T1000 (cell line): ENCODE data around the gene AKAP8L.
A peak's percentile ranks its signal among the peaks of the same experiment; 100 is the strongest.

Source experiments
- DNase-seq: peaks from one replicate; lab custom pipeline; 2025; ENCODE audit warnings: mixed read lengths; lab: John Stamatoyannopoulos, UW

The AKAP8L gene

DNA sequence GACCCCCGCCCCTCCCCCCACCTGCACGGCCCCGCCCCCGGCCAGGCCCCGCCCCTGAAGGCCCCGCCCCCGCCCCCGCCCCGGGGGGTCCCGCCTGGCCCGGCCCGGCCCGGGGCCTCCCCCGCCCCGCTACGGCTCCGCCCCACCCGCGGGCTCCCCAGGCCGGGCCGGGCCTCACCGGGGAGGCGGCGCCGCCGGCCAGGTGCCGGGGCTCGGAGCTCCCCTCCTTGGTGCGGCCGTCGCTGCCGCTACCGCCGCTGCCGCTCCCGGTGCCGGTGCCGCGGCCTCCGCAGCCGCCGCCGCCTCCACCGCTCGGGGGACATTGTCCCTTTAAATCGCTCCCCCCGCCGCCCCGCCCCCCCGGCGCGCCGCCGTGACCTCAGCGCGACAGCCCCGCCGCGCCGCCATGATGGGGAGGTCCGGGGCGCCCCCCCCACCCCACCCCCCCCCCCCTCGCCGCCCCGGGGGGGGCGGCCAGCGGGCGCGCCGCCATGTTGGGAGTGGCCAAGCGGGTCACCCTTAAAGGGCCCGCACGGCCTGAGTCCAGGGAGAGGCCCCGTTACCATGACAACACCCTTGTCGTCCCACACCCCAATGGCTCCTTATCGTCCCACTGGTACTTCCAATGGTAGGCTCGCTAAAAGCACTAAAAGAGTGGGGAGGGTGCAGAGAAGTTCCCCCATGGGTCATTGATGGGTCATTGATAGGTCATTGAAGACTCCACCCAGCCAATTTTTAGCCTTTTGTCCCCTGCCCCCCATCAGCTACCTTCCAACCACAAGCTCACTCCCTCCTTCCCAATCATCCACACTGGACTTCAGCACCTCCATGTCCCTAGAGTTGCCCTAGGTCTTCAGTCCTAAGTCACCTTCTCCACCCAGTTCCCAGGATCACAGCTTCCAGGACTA, 31.1 kb upstream of the AKAP8L start, which contains the start of gene WIZ:
Gene WIZ, minus strand, starts transcription at position 337 of the 908 bp plus-strand sequence. CDS start 1,649 bp downstream, outside the sequence.
- DNase-seq: peak; percentile 64

DNA sequence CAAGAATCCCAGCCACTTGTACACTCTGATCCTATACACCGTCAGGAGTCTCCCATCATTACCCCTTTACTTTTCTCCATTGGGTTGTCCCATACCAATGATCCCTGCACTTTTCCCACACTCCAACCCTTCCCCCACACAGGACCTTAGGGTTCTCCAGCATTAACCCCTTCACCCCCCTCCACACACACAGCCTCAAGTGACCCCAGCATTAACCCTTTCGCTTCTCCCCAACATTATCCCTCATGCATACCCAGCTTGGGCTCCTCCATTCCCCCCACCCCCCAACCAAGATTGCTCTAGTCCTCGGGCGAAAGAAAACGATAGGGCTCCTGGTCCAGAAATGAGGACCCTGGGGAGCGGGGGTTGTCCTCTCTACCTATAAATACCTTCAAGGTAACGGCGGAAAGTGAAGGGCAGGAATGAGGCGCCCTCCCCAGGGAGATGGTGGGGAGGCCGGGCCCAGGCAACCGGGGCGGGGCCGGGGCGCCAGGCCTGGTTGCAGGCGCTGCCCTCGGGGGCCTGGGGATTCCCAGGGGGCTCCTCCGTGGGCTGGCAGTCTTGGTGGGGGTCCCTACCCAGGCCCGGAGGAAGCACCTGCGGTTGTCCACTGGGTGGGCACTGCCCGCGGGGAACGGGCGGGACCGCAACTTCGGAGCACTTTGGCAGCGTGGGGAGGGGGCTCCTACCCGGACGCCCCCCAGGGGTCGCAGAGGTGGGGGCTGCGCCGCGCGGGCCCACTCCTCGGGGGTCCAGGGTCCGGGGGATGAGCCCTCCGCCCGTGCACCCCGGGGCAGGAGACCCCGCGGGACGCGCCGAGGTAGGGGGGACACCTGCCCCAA, 30.2 kb upstream of the AKAP8L start:
- no peak for DNase-seq

DNA sequence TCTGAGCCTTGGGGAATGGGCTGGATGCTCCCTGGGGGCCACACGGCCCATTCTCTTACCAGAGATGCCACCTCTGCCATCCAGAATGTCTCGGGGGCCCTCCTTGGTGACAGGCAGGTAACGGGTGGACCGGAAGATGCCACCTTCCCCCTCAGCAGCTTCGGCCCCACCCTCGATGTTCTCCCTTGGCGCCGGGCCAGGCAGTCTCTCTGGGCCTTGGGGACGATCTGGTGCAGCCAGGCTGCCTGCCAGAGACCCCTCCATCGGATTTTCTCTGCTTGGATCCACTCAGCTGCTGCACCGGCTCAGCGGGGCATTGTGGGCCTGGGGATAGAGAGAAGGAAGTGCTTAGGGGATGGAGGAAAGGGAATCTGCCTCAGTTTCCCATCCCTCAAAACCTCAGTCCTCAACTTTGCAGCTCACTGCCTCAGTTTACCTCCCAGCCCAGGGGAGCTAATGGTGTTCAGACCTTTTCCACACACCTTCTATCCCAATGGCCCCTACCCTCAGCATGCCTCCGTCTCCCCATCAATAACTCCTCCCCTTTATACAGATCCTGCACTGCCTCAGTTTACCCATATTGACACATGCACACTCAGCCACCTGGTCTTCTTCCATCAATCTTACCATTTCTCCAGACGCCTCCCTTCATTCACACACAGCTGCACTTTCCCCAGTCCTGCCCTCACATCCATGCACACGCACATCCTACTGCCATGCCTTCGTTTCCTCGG, 29.4 kb upstream of the AKAP8L start:
- DNase-seq: no peak

DNA sequence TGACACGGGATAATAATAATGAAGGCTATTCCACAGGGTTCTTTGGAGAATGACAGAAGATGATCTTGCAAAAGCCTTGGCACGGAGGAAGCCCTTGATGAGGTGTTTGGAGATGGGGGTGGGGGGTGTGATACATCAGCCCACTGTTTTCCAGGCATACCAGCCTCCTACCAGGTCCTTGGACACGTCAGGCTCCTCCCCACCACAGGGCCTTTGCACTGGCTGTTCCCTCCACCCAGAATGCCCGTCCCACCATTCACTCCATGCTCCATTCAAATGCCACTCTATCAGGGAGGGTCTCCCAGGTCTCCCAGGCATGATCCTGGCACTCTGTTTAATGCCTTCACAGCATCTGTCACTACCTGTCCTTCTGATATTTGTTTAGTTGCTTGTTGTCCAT, 28.3 kb upstream of the AKAP8L start:
- no peak for DNase-seq

DNA sequence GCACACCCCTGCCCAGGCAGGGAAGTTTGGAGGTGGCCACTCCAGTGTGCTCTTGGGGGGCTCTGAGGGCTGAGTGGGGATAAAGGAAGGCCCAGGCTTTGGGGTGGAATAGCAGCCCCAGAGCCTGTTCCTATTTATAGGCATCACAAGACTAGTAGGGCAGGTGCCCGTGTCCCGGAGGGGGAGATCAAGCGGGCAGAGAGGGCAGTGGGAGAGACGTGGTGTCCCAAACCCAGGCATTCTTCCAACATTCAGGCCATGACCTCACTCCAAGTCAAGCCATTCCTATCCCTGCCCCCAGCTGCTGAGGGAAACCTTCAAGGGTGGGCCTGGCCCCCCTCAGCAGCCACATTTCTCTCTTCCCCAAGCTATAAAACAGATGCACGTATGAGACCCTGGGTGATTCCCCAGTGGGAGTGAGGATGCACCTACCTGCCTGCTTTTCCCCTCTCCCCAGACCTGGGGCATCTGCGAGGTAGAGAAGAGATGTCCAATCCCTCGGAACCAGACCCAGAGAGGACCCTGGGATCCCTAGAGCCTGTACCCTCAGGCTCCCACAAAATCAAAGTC, 27.1 kb upstream of the AKAP8L start:
- DNase-seq: no peak

DNA sequence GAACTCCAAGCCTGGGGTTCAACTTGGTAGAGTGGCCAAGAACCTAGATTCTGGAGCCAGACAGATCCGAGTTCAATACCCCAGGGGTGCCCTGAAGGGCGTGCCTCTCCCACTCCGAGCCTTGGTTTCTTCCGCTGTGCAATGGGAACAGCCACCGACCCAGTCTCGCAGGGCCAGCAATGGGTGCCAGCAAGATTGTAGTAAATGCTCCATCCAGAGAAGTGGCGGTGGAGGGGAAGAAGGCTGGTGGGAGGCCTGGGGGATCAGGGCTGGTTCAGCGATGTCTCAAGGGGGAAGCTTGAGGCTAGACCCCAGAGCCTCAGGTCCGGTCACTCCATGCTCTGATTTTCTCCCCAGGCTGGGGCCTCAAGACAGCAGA, 26.4 kb upstream of the AKAP8L start:
- DNase-seq: no peak

DNA sequence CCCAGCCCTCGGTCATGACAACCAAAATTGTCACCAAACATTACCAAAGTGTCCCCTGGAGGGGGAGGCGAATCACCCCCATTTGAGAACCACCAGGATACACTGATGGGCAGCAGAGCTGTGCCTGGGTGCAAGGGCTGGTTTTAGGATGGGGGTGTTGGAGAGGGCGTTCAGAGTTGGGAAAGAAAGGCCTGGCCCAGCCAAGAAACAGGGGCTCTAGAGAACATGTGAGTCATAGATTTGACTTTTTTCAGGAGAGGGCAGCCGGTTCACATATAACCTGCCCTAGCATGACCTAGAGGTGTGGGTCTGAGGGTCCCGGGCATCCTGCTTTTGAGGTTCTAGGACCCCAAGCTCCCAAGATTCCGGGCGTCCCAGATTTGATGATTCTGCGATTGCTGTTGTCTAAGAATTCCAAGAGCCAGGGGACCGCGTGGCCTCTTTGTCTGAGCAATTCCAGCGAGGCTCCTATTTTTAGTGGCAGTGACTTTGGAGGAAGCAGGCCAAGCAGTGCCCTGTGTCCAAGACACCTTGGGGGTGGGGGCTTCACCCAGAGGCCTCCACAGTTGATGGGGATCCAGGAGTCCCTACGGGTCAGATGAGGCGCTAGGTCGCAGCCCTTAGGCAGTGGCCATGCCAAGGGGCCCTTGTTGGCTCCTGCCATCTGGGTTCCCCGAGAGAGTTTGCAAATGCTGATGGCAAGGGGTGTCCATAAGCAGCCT, 25.9 kb upstream of the AKAP8L start:
- DNase-seq: no peak

DNA sequence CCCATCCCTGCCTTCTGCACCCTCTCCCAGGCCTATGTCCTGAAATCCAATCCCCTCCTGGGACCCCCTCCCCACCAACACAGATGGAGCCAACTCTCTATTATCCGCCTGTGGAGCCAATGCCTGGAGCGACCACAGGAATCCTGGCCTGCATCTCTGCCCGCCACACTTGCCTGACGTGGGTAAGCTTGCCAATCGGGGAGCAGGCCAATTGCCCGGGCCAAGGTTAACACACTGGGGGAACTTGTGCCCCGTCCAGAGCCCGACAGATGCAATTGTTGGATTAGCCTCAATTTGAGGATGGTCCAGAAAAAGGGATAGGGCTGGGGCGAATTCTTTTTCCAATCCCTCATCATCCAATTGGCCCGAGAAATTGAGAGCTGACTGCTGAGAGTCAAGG, 25.1 kb upstream of the AKAP8L start:
- DNase-seq: no peak

DNA sequence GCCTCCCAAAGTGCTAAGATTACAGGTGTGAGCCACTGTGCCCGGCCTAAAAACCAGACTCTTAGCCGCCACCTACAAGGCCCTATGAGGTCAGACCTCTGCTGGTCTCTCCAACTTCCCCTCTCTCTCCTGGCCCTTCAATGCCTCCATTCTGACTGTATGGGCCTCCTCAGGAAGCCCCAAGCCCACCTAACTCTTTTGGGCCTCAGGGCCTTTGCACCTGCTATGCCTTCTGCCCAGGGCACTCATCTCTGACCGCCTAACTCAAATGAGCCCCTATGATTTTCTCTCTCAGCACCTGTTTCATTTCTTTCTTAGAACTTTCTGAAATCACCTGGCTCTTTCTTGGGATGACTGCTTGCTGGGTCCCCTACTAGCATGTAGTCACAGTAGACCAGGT, 24.5 kb upstream of the AKAP8L start:
- no peak for DNase-seq

DNA sequence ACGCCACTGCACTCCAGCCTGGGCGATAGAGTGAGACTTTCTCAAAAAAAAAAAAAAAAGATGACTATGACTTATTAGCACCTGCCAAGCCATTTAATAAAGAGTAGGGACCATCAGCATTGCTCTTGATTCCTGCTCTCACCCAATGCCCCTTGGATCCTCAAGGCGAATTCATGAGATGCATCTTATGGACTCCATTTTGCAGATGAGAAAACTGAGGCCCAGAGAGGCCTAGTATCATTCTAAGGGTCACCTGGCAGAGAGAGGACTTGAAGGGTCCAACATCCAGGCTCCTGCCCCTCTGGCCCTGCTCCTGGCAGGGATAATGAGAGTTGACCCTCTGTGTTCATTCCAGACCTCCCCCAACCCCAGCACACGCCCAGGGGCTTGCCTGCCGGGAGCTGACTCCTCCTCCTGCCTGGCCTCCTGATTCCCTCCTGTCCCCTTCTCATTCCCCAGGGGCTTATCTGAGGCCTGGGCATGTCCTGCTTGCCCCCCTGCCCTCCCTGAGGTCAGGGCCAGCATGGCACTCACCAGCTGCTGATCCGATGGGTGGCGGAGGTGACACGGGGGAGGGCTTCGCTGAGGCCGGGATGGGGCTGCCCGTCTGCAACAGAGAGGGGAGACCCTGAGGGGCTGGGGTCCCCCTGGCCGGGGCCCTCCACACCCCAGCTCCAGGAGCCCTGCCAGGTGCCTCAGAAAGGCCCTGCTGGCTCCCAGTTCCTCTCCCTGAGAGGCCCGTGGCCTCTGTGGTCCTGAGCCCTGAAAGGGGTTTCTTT, 23.5 kb upstream of the AKAP8L start:
- DNase-seq: no peak

DNA sequence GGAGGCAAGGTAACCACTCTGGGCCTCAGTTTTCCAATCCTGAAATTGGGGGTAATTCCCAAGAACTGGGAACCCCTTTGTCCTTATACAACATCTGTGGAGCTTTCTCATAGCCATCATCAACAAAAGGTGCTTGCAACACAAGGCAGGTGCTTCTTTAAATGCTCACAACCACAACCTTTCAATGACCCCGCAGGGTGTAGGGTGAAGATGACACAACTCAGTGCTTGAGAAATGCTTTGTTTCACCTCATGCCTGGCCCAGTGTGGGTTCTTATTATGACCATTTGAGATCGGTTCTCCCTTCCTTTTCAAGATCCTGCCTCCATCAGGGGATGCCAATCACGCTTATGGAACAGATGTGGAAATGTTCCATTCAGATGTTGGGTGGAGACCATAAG, 22.5 kb upstream of the AKAP8L start:
- DNase-seq: no peak

DNA sequence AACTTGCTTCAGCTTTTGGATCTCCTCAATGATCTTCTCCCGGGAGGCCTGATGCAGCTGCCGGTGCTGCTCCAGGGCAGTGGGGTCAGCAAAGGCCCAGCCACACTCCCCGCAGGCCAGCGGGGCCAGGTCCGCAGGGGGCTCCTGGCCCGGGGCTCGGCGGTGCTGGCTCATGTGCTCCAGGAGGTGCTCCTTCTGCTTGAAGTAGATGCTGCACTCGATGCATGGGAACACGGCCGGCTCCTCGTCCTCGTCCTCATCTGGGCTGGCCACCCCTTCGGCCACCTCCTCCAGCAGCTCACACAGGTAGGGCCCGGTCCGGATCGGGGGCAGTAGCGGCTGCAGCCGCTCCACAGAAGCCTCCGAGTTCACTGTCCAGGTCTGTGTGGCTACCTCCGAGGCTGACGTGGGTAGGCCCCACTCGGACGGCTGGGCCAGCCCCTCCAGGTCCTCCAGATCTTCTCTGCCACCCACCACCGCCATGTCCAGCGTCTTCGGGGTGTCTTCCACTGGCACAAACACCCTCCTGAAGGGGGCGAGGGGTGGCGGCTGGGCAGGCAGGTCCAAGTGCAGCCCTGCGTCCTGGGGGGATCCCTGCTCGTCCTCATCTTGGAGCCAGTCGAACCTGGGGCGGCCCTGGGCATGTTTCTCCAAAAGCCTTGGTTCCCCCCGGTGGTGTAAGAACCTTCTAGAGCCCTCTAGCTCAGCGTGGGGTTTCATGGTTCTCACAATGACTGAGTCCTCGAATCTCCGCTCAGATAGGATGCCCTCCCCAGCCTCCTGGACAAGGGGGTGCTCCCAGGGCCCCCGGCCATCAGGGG, 21.2 kb upstream of the AKAP8L start:
- DNase-seq: no peak

DNA sequence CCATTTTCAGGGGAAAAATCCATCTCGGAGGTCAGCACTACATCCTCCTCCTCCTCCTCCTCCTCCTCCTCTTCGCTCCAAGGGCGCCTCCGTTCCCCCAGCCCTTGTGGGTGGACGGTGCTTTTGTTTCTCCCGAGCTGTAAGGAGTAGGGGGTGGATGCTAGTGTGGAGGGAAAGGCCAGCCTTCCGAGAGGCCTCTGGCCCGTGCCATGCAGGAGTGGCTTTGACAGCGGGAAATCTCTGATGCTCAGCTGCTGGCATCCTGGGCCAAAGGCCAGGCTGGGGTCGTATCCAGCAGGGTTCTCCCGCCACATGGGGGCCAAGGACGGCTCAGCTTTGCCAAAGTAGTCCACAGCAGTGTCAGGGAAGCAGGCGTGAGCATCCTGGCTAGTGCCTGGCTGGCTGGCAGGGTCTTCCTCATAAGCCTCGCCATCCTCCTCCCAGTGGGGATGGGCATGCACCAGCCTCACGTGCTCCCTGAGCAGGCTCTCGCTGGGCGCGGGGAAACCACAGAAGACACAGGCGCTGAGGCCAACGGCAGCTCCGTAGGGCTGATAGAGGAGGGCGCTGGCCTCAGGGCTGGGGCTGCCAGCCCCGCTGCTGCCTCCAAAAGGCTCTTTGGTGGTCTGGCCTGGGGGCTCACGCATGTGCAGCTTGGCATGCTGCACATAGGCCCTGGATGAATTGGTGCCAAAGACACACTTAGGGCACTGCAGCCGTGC, 20.5 kb upstream of the AKAP8L start:
- no peak for DNase-seq

DNA sequence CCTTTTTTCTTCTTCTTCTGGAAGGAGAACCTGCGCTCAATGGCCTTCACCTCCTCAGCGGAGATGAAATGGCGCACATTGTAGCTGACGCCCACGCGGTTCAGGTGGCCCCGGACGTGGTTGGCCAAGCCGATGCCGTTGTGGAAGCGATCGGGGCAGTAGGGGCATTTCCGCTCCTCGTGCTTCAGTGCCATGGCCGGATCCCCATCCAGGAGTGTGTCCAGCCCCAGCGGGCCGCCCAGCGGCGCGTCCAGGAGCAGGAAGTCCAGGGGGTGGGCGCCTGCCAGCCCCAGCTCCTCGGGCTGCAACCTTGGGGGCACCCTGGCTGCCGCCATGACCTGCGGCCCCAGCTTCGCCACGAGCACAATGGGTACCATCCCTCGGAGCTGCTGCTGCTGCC, 19.8 kb upstream of the AKAP8L start:
- no peak for DNase-seq

DNA sequence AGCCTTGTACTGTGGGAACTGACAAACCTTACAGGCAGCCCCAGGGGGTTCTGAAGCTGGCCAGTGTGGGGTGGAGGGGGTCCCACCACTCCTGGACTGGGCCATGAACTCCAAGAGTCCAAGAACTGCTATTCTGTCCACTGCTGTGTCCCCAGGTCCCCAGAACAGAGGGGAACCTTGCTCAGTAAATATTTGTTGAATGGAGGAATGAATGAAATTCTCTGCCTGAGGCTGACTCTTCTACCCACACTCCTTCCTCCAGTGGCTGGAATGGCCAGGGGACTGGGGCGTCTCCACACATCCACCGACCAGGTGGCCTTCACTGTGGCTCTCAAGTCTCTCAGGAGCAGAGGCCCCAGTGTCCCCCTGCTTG, 19.3 kb upstream of the AKAP8L start:
- no peak for DNase-seq

DNA sequence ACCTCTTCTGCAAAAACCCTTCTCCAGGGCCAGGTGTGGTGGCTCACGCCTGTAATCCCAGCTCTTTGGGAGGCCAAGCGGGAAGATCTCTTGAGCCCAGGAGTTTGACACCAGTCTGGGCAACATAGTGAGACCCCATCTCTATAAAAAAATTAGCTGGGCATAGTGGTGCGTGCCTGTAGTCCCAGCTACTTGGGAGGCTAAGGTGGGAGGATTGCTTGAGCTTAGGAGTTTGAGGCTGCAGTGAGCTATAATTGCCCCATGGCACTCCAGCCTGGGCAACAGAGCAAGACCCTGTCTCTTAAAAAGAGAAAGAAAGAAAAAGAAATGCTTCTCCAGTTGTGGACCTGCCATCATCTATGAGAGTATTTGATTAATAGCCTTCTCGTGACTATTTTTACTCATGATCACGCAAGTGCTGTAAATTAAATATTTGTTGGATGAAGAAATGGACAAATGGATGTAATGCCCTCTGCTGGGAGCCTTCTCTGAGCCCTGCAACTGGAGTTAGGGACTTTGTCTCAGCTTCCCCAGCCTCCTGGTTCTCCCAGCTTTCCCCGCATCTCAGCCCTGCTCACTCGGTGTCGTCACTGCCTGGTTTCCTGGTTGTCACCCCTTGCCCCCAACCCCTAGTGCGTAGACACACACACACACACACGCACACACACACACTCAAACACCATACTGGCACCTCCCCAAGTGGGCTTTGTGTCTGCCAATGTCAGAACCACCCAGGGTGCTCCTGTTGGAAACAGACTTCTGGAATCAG, 18.8 kb upstream of the AKAP8L start:
- DNase-seq: no peak

DNA sequence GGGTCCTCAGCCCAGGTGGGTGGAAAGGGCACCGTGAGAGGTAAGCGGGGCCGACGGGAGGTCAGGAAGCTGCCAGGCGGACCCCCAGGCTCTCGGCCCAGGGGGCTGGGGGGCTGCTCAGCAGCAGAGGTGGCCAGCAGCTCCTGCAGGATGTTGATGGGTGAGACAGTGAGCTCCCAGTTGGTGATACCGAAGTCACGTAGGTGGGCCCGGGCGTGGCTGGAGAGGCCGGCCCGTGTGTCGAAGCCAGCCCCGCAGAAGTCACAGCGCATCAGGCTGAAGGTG, 18.0 kb upstream of the AKAP8L start:
- DNase-seq: no peak

DNA sequence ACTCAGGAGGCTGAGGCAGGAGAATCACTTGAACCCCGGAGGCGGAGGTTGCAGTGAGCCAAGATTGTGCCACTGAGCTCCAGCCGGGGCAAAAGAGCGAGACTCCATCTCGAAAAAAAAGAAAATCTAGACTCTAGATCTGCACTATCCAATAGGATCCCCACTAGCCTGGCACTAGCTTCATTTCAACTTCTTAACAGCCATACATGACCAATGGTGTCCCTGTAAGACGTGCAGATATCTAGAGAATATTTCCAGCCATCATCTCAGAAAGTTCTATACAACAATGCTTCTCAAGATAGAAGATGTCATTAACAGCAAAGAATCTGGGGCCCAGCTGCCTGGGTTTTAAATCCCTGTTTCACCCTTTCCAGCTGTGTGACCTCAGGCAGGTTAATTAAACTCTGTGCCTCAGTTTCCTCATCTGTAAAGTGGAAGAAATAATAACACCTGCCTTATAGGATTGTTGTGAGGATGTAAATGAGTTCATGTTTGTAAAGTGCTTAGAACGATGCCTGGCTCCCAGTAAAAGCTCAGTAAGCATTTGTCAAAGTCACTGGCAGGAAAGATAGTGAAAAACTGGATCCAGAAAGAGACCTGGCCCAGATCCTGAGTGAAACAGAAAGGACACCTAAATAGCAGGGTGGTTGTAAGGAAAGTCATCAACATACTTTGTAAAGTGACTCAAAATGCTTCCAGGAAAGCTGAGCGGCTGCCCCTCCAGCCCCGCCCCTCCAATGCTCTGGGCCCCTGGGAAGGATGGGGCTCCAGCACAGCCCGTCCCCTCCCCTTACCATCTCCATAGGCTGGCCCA, 17.4 kb upstream of the AKAP8L start:
- DNase-seq: no peak
